Raji (cell line): Measurements from ENCODE around the gene CALR3.

ENCODE experiments used
- POLR2A ChIP-seq: IDR thresholded peaks from 2 replicates; pipeline ENCODE4 v1.6.1; 2011; ENCODE audit warnings: low read depth, low read length, control low read depth; ENCODE audit not compliant: insufficient read depth

Gene CALR3

GRCh38 chr19:16470541-16470910 lies 25.4 kb downstream of the CALR3 start:
- TF ChIP-seq POLR2A = no peak

- no peak for TF ChIP-seq POLR2A
Observed at GRCh38 chr19:16467581-16467980, 28.4 kb downstream of the CALR3 start.

GRCh38 chr19:16465239-16465638 lies 30.7 kb downstream of the CALR3 start:
- TF ChIP-seq POLR2A = no peak

- no peak for TF ChIP-seq POLR2A
Observed at GRCh38 chr19:16463991-16464575, 31.9 kb downstream of the CALR3 start.

- TF ChIP-seq POLR2A = no peak
Observed at GRCh38 chr19:16463341-16463990, 32.5 kb downstream of the CALR3 start.

GRCh38 chr19:16462757-16463250 lies 33.2 kb downstream of the CALR3 start:
- no peak for TF ChIP-seq POLR2A

GRCh38 chr19:16461630-16462051 lies 34.3 kb downstream of the CALR3 start:
- no peak for TF ChIP-seq POLR2A

GRCh38 chr19:16460454-16460853 lies 35.5 kb downstream of the CALR3 start:
- TF ChIP-seq POLR2A = no peak

GRCh38 chr19:16459680-16460079 lies 36.3 kb downstream of the CALR3 start:
- no peak for TF ChIP-seq POLR2A

- TF ChIP-seq POLR2A = no peak
Observed at GRCh38 chr19:16458391-16459341, 37.3 kb downstream of the CALR3 start.

GRCh38 chr19:16457954-16458331 lies 38.0 kb downstream of the CALR3 start:
- no peak for TF ChIP-seq POLR2A

- no peak for TF ChIP-seq POLR2A
Observed at GRCh38 chr19:16457195-16457953, 38.6 kb downstream of the CALR3 start.

- no peak for TF ChIP-seq POLR2A
Observed at GRCh38 chr19:16456652-16457194, 39.2 kb downstream of the CALR3 start.

- no peak for TF ChIP-seq POLR2A
Observed at GRCh38 chr19:16455489-16455888, 40.5 kb downstream of the CALR3 start.
